SK-N-MC (cell line): ENCODE data around the gene ATG16L2.
"Not testable (repeated sequence)": the region's sequence is repeated elsewhere in the genome, so short reads cannot be mapped to it uniquely, and the experiment has no call there.

Source experiments
- DNase-seq: peaks from one replicate; pipeline ENCODE4 v3.0.0-alpha.2; 2011; ENCODE audit warnings: low read depth, low spot score
- H3K27ac ChIP-seq: fragments of 200-600 bp; sonication (generic); 2 replicates; pipeline ENCODE4 v1.5.1; 2016; ENCODE audit warnings: mixed run types
- H3K36me3 ChIP-seq: fragments of 200-600 bp; sonication (generic); 2 replicates; pipeline ENCODE4 v1.6.1; 2017; ENCODE audit warnings: antibody characterized with exemption, low read length, mixed read lengths; ENCODE audit not compliant: insufficient read depth
- H3K4me3 ChIP-seq: fragments of 200-600 bp; sonication (generic); 2 replicates; pipeline ENCODE4 v1.5.1; 2016
- H3K9ac ChIP-seq: fragments of 200-600 bp; sonication (generic); 2 replicates; pipeline ENCODE4 v1.8.0; 2017; ENCODE audit warnings: mixed run types, mixed read lengths; ENCODE audit not compliant: insufficient read length
- H3K9me3 ChIP-seq: fragments of 200-600 bp; sonication (generic); 2 replicates; pipeline ENCODE4 v1.6.1; 2017; ENCODE audit warnings: low read depth, mild to moderate bottlenecking, antibody characterized with exemption, low read length, moderate library complexity, mixed read lengths
- EZH2 ChIP-seq: fragments of 200-600 bp; sonication (generic); IDR thresholded peaks from one replicate; pipeline ENCODE4 v1.6.1; 2017; ENCODE audit warnings: antibody characterized with exemption
- FOXP2 ChIP-seq: optimal IDR thresholded peaks from 2 replicates; pipeline ENCODE3; 2011; ENCODE audit warnings: mild to moderate bottlenecking, moderate library complexity; ENCODE audit not compliant: insufficient read depth; ENCODE audit errors: extremely low read length, control extremely low read depth
- POLR2AphosphoS5 ChIP-seq: IDR thresholded peaks from 2 replicates; pipeline ENCODE4 v1.6.1; 2012; ENCODE audit warnings: mild to moderate bottlenecking, low read depth, low read length, borderline replicate concordance

The ATG16L2 gene

GRCh38 chr11:72856065-72856464, 41.9 kb downstream of the ATG16L2 start:
- Histone ChIP-seq H3K36me3 (peaks cover 33% of the 10 kb centered on the region), H3K9me3 (no peaks in the 10 kb centered on the region), H3K9ac (no peak overlapping the region), H3K4me3 (no peak overlapping the region), H3K27ac (no peak overlapping the region)
- DNase-seq = no peak
- no peak for TF ChIP-seq FOXP2
- no peak for TF ChIP-seq POLR2AphosphoS5

DNA sequence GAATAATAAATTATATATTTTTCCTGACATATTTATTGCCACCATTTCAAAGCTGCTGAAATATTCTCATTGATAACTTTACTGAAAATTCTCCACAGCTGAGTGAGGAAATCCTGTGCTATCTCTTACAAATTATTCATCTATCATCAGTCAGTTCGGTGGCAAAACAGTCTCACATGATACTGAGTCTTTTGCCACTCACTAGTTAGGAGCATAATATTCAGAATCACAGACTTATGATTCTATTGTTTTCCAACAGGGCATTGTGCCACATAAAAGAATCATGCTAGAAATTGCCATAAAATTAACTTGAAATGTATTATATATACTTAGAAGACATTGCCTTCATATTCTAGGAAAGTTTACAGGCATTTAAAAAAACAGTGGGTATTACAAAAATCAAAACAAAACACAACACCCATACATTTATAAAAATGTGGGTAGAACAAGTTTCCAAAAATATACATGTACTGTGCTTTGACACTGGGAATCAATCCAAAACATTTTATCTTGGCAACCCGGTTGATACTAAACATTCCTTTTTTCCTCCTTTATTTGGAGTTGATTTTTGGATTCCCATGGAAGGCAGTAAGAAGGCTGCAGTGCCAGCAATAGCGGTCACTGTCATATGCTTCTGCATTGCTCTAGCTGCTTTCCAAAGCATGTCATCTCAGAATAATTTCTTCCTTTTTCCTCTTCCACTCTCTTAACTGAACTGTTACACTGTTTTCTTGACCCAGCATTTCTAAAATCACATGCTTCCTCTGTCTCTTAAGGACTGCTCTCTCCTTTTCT, 42.5 kb downstream of the ATG16L2 start:
- TF ChIP-seq EZH2 = no peak
- no peak for TF ChIP-seq POLR2AphosphoS5
- no peak for TF ChIP-seq FOXP2
- H3K36me3 ChIP-seq = peaks cover 33% of the 10 kb centered on the region
- H3K27ac ChIP-seq = no peak overlapping the region
- H3K4me3 ChIP-seq = no peak overlapping the region
- no peaks in the 10 kb centered on the region for H3K9me3 ChIP-seq
- DNase-seq = no peak
- H3K9ac ChIP-seq = no peak overlapping the region

- H3K4me3 ChIP-seq, H3K9ac ChIP-seq, H3K27ac ChIP-seq, DNase-seq, H3K9me3 ChIP-seq: not testable (repeated sequence)
- peaks cover 33% of the 10 kb centered on the region for H3K36me3 ChIP-seq
These were observed 44.1 kb downstream of the ATG16L2 start for GRCh38 chr11:72858267-72858666.

- Histone ChIP-seq H3K9me3 (no peaks in the 10 kb centered on the region), H3K36me3 (peaks cover 35% of the 10 kb centered on the region), H3K27ac (no peak overlapping the region), H3K4me3 (no peak overlapping the region), H3K9ac (no peak overlapping the region)
- DNase-seq = no peak
- TF ChIP-seq EZH2 (no peak), POLR2AphosphoS5 (no peak), FOXP2 (no peak)
These were observed 44.9 kb downstream of the ATG16L2 start for GRCh38 chr11:72859126-72859525.

DNA sequence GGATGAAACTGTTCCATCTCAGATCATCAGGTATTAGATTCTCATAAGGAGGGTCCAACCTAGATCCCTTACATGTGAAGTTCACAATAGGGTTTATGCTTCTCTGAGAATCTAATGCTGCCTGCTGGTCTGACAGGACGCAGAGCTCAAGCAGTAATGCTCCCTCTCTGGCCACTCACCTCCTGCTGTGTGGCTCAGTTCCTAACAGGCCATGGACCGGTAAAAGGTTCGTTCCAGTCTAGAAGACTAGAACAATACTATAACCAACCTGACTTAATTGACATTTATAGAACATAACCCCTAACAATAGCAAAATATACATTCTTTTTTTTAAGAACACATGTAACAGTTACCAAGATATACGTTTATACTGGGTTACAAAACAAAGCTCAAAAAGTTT, 45.8 kb downstream of the ATG16L2 start:
- TF ChIP-seq EZH2 (no peak), FOXP2 (no peak), POLR2AphosphoS5 (no peak)
- H3K4me3 ChIP-seq = no peak overlapping the region
- no peaks in the 10 kb centered on the region for H3K9me3 ChIP-seq
- peaks cover 34% of the 10 kb centered on the region for H3K36me3 ChIP-seq
- no peak overlapping the region for H3K27ac ChIP-seq
- no peak for DNase-seq
- H3K9ac ChIP-seq = no peak overlapping the region

DNA sequence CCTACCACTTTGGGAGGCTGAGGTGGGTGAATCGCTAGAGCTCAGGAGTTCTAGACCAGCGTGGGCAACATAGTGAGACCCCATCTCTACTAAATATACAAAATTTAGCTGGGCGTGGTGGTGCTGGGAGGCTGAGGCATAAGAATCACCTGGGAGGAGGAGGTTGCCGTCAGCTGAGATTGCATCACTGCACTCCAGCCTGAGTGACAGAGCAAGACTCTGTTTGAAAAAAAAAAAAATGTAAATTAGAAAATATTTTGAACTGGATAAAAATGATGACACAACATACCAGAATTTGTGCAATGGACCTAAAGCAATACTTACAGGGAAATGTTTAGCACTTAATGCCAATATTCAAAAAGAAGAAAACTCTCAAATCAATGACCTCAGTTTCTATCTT, 46.4 kb downstream of the ATG16L2 start:
- H3K36me3 ChIP-seq = peaks cover 34% of the 10 kb centered on the region
- H3K4me3 ChIP-seq = no peak overlapping the region
- no peak for DNase-seq
- H3K9me3 ChIP-seq = no peaks in the 10 kb centered on the region
- no peak overlapping the region for H3K9ac ChIP-seq
- H3K27ac ChIP-seq = no peak overlapping the region
- TF ChIP-seq EZH2 (no peak), POLR2AphosphoS5 (no peak), FOXP2 (no peak)

- TF ChIP-seq EZH2 = no peak
- H3K36me3 ChIP-seq = peaks cover 43% of the 10 kb centered on the region
- H3K9me3 ChIP-seq = no peaks in the 10 kb centered on the region
- H3K27ac ChIP-seq = no peak overlapping the region
- no peak overlapping the region for H3K4me3 ChIP-seq
- no peak for DNase-seq
- no peak overlapping the region for H3K9ac ChIP-seq
These were observed 48.9 kb downstream of the ATG16L2 start for GRCh38 chr11:72863091-72863490.

- Histone ChIP-seq H3K9ac (no peak overlapping the region), H3K36me3 (peaks cover 39% of the 10 kb centered on the region), H3K27ac (no peak overlapping the region), H3K9me3 (no peaks in the 10 kb centered on the region), H3K4me3 (no peak overlapping the region)
- DNase-seq = no peak
- no peak for TF ChIP-seq FOXP2
These were observed 49.7 kb downstream of the ATG16L2 start for GRCh38 chr11:72863916-72864315.
